NT2/D1 (cell line): ENCODE data around the gene ABCB7.
"Not testable (repeated sequence)": the region's sequence is repeated elsewhere in the genome, so short reads cannot be mapped to it uniquely, and the experiment has no call there.

Experiments used
- DNase-seq: peaks from one replicate; pipeline ENCODE4 v3.0.0-alpha.2; 2011; ENCODE audit warnings: low read depth, low spot score
- H3K27me3 ChIP-seq: 2 replicates; pipeline ENCODE4 v1.6.0; 2011; ENCODE audit warnings: mild to moderate bottlenecking; ENCODE audit not compliant: insufficient read length, insufficient read depth
- H3K36me3 ChIP-seq: 2 replicates; pipeline ENCODE4 v1.6.1; 2011; ENCODE audit warnings: mild to moderate bottlenecking, low read length, mixed read lengths; ENCODE audit not compliant: insufficient read depth, insufficient read length
- H3K4me1 ChIP-seq: 2 replicates; pipeline ENCODE4 v1.5.1; 2011; ENCODE audit not compliant: insufficient read depth, insufficient read length
- H3K4me3 ChIP-seq: 2 replicates; pipeline ENCODE4 v1.5.1; 2011; ENCODE audit warnings: low read depth; ENCODE audit not compliant: insufficient read length
- H3K9ac ChIP-seq: 2 replicates; pipeline ENCODE4 v1.6.0; 2011; ENCODE audit warnings: low read depth; ENCODE audit not compliant: insufficient read length
- H3K9me3 ChIP-seq: 2 replicates; pipeline ENCODE4 v1.5.1; 2011; ENCODE audit warnings: mild to moderate bottlenecking, low read length; ENCODE audit not compliant: insufficient read depth
- SUZ12 ChIP-seq: IDR thresholded peaks from 2 replicates; pipeline ENCODE4 v1.6.1; 2011; ENCODE audit not compliant: insufficient read length, insufficient read depth; ENCODE audit errors: extremely low read depth
- YY1 ChIP-seq: IDR thresholded peaks from 2 replicates; pipeline ENCODE4 v1.6.1; 2011; ENCODE audit not compliant: insufficient read length, insufficient read depth
- ZNF274 ChIP-seq: IDR thresholded peaks from 2 replicates; pipeline ENCODE4 v1.6.1; 2011; ENCODE audit warnings: mild to moderate bottlenecking, low read depth, low read length

The ABCB7 gene

DNA sequence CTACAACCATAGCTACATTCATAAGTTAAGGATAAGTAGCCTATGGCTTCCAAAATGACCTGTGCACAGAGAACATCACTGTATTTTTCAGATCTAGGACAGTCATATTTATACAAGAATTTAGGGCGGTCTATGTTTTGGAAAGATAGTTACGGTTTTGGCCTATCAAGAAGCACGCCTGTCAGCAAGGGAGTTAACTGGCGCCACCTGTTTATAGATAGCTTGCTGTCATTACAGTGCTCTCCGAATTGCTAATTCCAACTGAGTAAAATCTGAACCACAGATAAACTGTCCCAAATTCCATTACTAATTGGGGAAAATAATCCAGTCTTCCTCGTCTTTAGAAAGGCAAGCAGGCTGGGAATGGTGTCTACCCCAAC is 646 bp downstream of the ABCB7 start:
- Histone ChIP-seq H3K9ac (peak overlapping the region; percentile 86), H3K4me1 (no peaks in the 10 kb centered on the region), H3K27me3 (no peaks in the 10 kb centered on the region), H3K4me3 (peak overlapping the region; percentile 73), H3K36me3 (peaks cover 10% of the 10 kb centered on the region), H3K9me3 (no peaks in the 10 kb centered on the region)
- TF ChIP-seq YY1 (no peak), SUZ12 (no peak), ZNF274 (no peak)
- no peak for DNase-seq

DNA sequence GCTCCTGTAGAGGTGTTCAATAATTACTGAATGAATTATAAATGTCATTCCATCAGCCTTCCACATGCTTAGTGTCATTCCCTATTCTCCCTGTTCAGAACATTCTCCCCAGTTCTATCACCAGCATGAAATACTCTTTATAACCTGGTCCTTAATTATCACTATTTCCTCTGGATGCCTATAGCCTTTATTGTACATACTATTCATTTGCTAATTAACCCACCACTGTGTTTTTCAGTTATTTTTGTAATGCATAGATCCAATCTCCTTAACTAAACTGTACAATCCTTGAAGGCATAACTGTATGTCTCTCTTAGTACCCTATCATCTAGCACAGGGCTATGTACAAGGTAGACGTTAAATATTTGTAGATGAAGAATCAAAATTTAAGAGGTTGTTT is 1.2 kb downstream of the ABCB7 start:
- no peak for TF ChIP-seq ZNF274
- no peak for TF ChIP-seq YY1
- no peak for TF ChIP-seq SUZ12
- no peak for DNase-seq
- Histone ChIP-seq H3K27me3 (no peaks in the 10 kb centered on the region), H3K36me3 (peaks cover 10% of the 10 kb centered on the region), H3K4me3 (peak overlapping the region; percentile 10), H3K9ac (no peak overlapping the region), H3K4me1 (no peaks in the 10 kb centered on the region), H3K9me3 (no peaks in the 10 kb centered on the region)

DNA sequence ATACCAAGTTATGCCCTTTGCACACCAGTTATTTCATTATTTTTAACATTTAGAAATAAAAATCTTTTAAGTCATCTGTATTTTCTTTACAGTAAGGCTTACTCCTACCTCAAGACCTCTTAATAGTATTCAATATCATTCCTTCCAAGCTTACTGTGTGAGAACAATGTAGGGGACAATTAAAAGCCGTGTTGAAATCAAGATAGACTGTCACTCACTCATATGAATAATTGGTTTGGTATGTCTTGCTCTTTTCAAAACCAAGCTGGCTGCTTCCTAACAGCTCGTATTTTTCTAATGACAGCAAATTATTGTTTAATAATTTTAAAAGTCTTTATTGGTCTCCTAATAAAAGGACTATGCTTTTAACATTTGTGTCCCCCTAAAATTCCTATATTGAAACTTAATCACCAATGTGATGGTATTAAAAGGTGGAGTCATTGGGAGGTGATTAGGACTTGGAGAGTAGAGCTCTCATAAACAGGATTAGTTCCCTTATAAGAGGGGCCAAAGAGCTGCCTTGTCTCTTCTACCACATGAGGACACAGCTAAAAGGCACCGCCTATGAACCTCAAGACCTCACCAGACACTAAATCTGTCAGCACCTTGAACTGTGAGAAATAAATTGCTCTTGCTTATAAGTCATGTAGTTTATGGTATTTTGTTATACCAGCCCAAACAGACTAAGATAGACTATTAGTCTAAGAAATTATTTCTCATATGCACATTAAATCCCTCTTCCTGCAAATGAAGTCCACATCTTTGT is 4.1 kb downstream of the ABCB7 start:
- Histone ChIP-seq H3K4me3 (no peak overlapping the region), H3K9ac (no peak overlapping the region), H3K9me3 (no peaks in the 10 kb centered on the region), H3K36me3 (peaks cover 10% of the 10 kb centered on the region), H3K27me3 (no peaks in the 10 kb centered on the region), H3K4me1 (no peaks in the 10 kb centered on the region)
- DNase-seq = no peak
- no peak for TF ChIP-seq SUZ12
- no peak for TF ChIP-seq ZNF274
- no peak for TF ChIP-seq YY1

DNA sequence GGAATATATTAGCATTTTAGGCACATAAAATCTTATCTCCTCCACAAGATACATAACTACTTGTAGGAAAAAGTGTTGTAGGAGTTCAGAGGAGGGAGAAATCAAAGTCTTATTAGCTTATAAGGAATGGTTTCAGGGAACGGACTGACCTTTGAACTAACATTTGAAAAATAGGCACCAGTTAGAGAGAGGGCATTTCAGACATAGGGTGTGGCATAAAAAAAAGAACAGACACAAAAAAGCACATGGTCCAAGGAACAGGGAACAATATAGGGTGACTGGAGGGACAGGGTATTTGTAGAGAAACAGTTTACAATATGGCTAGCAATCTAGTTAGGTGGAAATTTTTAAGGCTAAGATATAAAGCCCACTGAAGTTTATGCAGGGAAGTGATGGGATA is 6.4 kb downstream of the ABCB7 start:
- Histone ChIP-seq H3K9ac (no peak overlapping the region), H3K36me3 (peaks cover 10% of the 10 kb centered on the region), H3K4me1 (no peaks in the 10 kb centered on the region), H3K9me3 (no peaks in the 10 kb centered on the region), H3K4me3 (no peak overlapping the region), H3K27me3 (no peaks in the 10 kb centered on the region)
- TF ChIP-seq ZNF274 (no peak), SUZ12 (no peak), YY1 (no peak)
- DNase-seq = no peak

DNA sequence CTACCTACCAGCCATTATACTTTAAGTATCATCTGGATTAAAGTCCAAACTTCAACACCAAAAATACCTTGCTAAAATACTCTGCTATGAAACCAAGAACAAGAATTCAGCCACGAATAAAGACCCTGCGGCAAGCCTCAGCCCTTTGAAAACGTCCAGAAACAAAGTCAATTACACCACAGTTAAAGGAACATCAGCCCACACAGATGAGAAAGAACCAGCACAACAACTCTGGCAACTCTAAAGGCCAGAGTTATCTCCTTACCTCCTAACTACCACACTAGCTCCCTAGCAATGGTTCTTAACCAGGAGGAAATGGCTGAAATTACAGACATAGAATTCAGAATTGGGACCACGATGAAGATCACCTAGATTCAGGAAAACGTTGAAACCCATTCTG is 23.4 kb downstream of the ABCB7 start:
- no peak overlapping the region for H3K4me3 ChIP-seq
- no peak overlapping the region for H3K9ac ChIP-seq
- no peak for TF ChIP-seq YY1
- no peak for TF ChIP-seq SUZ12
- TF ChIP-seq ZNF274 = no peak
- no peaks in the 10 kb centered on the region for H3K27me3 ChIP-seq
- DNase-seq = no peak
- H3K4me1 ChIP-seq = peaks cover 4% of the 10 kb centered on the region
- H3K36me3 ChIP-seq = no peaks in the 10 kb centered on the region
- peaks cover 11% of the 10 kb centered on the region; the same call in 1 of the 2 replicates for H3K9me3 ChIP-seq

DNA sequence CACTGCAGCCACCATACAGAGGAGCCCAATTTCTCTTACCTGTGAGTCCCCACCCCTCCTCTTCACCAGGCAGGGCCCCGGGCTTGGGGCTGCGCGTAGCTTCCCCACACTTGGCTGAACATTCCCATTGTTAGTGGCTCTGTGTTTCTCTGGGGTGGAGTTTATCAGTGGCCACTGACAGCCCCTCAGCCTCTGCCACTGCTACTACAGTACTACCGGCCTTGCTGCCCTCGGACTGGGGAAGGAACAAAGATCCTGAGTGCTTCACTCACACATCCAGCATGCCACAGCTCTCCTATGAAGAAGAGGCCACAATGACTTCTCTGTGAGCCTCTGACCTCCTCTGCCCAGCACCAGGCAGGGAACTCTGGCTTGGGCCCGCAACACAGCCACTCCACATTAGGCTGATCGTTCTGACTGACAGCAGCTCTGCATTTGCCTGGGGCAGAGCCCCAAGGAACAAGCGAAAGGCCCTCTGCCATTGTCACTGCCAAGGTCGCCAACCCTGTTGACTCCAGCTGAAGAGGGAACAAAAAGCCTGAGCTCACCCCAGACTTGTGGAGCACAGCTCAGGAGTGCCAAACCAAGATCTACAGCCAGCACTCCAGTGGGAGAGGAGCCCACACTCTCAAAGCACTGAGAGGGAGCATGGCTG is 24.0 kb downstream of the ABCB7 start:
- no peak for DNase-seq
- no peak overlapping the region for H3K4me3 ChIP-seq
- no peak for TF ChIP-seq ZNF274
- TF ChIP-seq YY1 = no peak
- no peak for TF ChIP-seq SUZ12
- H3K9ac ChIP-seq = no peak overlapping the region
- H3K4me1 ChIP-seq = peaks cover 4% of the 10 kb centered on the region
- no peaks in the 10 kb centered on the region for H3K27me3 ChIP-seq
- peaks cover 11% of the 10 kb centered on the region; the same call in 1 of the 2 replicates for H3K9me3 ChIP-seq
- no peaks in the 10 kb centered on the region for H3K36me3 ChIP-seq

DNA sequence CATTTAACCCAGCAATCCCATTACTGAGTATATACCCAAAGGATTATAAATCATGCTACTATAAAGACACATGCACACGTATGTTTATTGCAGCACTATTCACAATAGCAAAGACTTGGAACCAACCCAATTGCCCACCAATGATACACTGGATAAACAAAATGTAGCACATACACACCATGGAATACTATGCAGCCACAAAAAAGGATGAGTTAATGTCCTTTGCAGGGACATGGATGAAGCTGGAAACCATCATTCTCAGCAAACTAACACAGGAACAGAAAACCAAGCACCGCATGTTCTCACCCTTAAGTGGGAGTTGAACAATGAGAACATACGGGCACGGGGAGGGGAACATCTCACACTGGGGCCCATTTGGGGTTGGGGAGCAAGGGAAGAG is 27.0 kb downstream of the ABCB7 start:
- DNase-seq, H3K4me1 ChIP-seq, H3K27me3 ChIP-seq, H3K4me3 ChIP-seq, H3K36me3 ChIP-seq, H3K9me3 ChIP-seq, H3K9ac ChIP-seq: not testable (repeated sequence)
